ENCODE measurements around the gene COX17.

Gene COX17

GRCh38 chr3:119673875-119674274, 3.3 kb downstream of the COX17 start:
- no peak for DNase-seq

- DNase-seq = no peak
Observed at GRCh38 chr3:119672776-119673175, 4.4 kb downstream of the COX17 start.

- no peak for DNase-seq
Observed at GRCh38 chr3:119669906-119670570, 7.2 kb downstream of the COX17 start.

GRCh38 chr3:119665954-119666559, 11.1 kb downstream of the COX17 start:
- no peak for DNase-seq

GRCh38 chr3:119664850-119665379, 12.3 kb downstream of the COX17 start:
- no peak for DNase-seq

- no peak for DNase-seq
Observed at GRCh38 chr3:119664370-119664769, 12.8 kb downstream of the COX17 start.

GRCh38 chr3:119663885-119664284, 13.3 kb downstream of the COX17 start:
- DNase-seq = no peak

- DNase-seq = no peak
Observed at GRCh38 chr3:119662604-119663373, 14.4 kb downstream of the COX17 start.

GRCh38 chr3:119660474-119661440, 16.4 kb downstream of the COX17 start, which contains the start of gene POPDC2:
TSS of gene POPDC2 (minus strand) at chr3:119660589. CDS start at chr3:119660423, 166 bp downstream.
- no peak for DNase-seq

GRCh38 chr3:119659606-119660291, 17.5 kb downstream of the COX17 start:
- DNase-seq = no peak

- no peak for DNase-seq
Observed at GRCh38 chr3:119658994-119659393, 18.2 kb downstream of the COX17 start.

- no peak for DNase-seq
Observed at GRCh38 chr3:119657887-119658702, 19.1 kb downstream of the COX17 start.

- no peak for DNase-seq
Observed at GRCh38 chr3:119653876-119654275, 23.3 kb downstream of the COX17 start.

GRCh38 chr3:119652306-119653033, 24.7 kb downstream of the COX17 start:
- no peak for DNase-seq

- DNase-seq = peak; percentile 0
Observed at GRCh38 chr3:119649761-119650160, 27.4 kb downstream of the COX17 start.

GRCh38 chr3:119647843-119648575, 29.2 kb downstream of the COX17 start:
- DNase-seq = no peak

- DNase-seq = no peak
Observed at GRCh38 chr3:119647171-119647570, 30.0 kb downstream of the COX17 start.

- no peak for DNase-seq
Observed at GRCh38 chr3:119645813-119646212, 31.4 kb downstream of the COX17 start.

- DNase-seq = no peak
Observed at GRCh38 chr3:119644481-119644880, 32.7 kb downstream of the COX17 start.

Measured in NCI-H510A (cell line).